ENCODE results near the gene CALN1.
A peak's percentile ranks its signal among the peaks of the same experiment; 100 is the strongest.
"Not testable (repeated sequence)": the region's sequence is repeated elsewhere in the genome, so short reads cannot be mapped to it uniquely, and the experiment has no call there.

Gene CALN1

GRCh38 chr7:71752171-71752935 is 659.8 kb downstream of the CALN1 start:
- peak; percentile 37 for TF ChIP-seq CTCF (IDR thresholded peaks at IDR 0.05; ENCODE audit: insufficient read depth, low read length, poor library complexity, severe bottlenecking)
- no peak overlapping the region for H3K4me3 ChIP-seq (replicated peaks; ENCODE audit: low read depth, low read length)
- H3K27me3 ChIP-seq (replicated peaks; ENCODE audit: control insufficient read depth, insufficient read depth, low read length), result no peaks in the 10 kb centered on the region
- peak; percentile 70 for DNase-seq (ENCODE audit: extremely low read depth, insufficient read length)
- no peaks in the 10 kb centered on the region for H3K36me3 ChIP-seq (ENCODE audit: control insufficient read depth, insufficient read depth, low read length)

- no peaks in the 10 kb centered on the region for H3K27me3 ChIP-seq (replicated peaks; ENCODE audit: control insufficient read depth, insufficient read depth, low read length)
- H3K36me3 ChIP-seq (ENCODE audit: control insufficient read depth, insufficient read depth, low read length), result no peaks in the 10 kb centered on the region
- no peak overlapping the region for H3K4me3 ChIP-seq (replicated peaks; ENCODE audit: low read depth, low read length)
- no peak for TF ChIP-seq CTCF (IDR thresholded peaks at IDR 0.05; ENCODE audit: insufficient read depth, low read length, poor library complexity, severe bottlenecking)
- DNase-seq (ENCODE audit: extremely low read depth, insufficient read length), result no peak
Measured at GRCh38 chr7:71750290-71750689, 661.8 kb downstream of the CALN1 start.

GRCh38 chr7:71746006-71746405 is 666.1 kb downstream of the CALN1 start:
- H3K36me3 ChIP-seq (ENCODE audit: control insufficient read depth, insufficient read depth, low read length), result no peaks in the 10 kb centered on the region
- H3K27me3 ChIP-seq (replicated peaks; ENCODE audit: control insufficient read depth, insufficient read depth, low read length), result no peaks in the 10 kb centered on the region
- no peak for DNase-seq (ENCODE audit: extremely low read depth, insufficient read length)
- no peak overlapping the region for H3K4me3 ChIP-seq (replicated peaks; ENCODE audit: low read depth, low read length)
- no peak for TF ChIP-seq CTCF (IDR thresholded peaks at IDR 0.05; ENCODE audit: insufficient read depth, low read length, poor library complexity, severe bottlenecking)

- no peaks in the 10 kb centered on the region for H3K36me3 ChIP-seq (ENCODE audit: control insufficient read depth, insufficient read depth, low read length)
- no peak for DNase-seq (ENCODE audit: extremely low read depth, insufficient read length)
- TF ChIP-seq CTCF (IDR thresholded peaks at IDR 0.05; ENCODE audit: insufficient read depth, low read length, poor library complexity, severe bottlenecking), result no peak
- no peaks in the 10 kb centered on the region for H3K27me3 ChIP-seq (replicated peaks; ENCODE audit: control insufficient read depth, insufficient read depth, low read length)
- H3K4me3 ChIP-seq (replicated peaks; ENCODE audit: low read depth, low read length), result no peak overlapping the region
Measured at GRCh38 chr7:71740174-71740560, 672.0 kb downstream of the CALN1 start.

- no peaks in the 10 kb centered on the region for H3K27me3 ChIP-seq (replicated peaks; ENCODE audit: control insufficient read depth, insufficient read depth, low read length)
- no peaks in the 10 kb centered on the region for H3K36me3 ChIP-seq (ENCODE audit: control insufficient read depth, insufficient read depth, low read length)
- no peak for TF ChIP-seq CTCF (IDR thresholded peaks at IDR 0.05; ENCODE audit: insufficient read depth, low read length, poor library complexity, severe bottlenecking)
- no peak overlapping the region for H3K4me3 ChIP-seq (replicated peaks; ENCODE audit: low read depth, low read length)
- no peak for DNase-seq (ENCODE audit: extremely low read depth, insufficient read length)
Measured at GRCh38 chr7:71739520-71740173, 672.5 kb downstream of the CALN1 start.

GRCh38 chr7:71737931-71738540 is 674.1 kb downstream of the CALN1 start:
- H3K4me3 ChIP-seq (replicated peaks; ENCODE audit: low read depth, low read length); H3K36me3 ChIP-seq (ENCODE audit: control insufficient read depth, insufficient read depth, low read length); H3K27me3 ChIP-seq (replicated peaks; ENCODE audit: control insufficient read depth, insufficient read depth, low read length); DNase-seq (ENCODE audit: extremely low read depth, insufficient read length): not testable (repeated sequence)

Measured in GM06990 (cell line).